Measurements from ENCODE around the gene HPCA. TPM values are rescaled to one million over a fixed set of nuclear protein-coding genes. Genes with fewer than 3 reads are reported as not detected.

Gene HPCA
- total RNA-seq, 1 donor from 2014 or later = not detected

DNA sequence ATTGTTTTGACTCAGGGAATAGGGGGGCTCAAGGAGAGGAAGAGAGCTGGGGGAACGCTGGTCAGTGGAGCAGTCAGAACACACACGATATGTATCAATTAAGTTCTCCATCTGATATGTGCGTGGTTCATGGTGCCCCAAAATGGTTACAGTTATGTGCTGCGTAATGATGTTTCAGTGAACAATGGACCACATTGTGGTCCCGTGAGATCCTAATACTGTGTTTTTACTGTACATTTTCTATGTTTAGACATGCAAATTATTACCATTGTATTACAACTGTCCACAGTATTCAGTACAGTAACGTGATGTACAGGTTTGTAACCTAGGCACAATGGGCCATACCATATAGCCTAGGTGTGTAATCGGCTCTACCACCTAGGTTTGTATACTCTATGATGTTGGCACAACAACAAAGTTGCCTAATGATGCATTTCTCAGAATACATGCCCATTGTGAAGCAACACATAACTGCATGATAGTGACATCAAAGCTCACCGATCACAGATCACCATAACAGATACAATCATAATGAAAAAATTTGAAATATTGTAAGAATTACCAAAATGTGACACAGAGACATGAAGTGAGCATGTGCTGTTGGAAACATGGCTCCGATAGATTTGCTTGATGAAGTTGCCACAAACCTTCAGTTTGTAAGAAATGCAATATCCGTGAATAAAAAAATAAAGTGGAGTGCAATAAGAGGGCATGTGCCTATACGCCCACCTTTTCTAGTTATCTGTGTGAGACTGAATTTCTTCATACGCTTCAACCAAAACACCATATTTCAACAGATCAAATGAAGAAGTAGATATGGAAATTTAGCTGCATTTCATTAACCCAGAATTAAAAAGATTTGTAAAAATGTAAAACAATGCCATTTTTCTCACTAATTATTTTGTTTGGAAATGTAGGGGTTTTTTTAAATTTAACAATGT lies 29.7 kb downstream of the HPCA start:
- no peak for DNase-seq
- intact Hi-C loops (cut with micrococcal nuclease) = no loop called here
- Histone ChIP-seq H3K27me3 (ENCODE audit: low read depth) (peaks cover 23% of the 10 kb centered on the region), H3K36me3 (no peaks in the 10 kb centered on the region), H3K4me3 (no peak overlapping the region), H3K27ac (replicated peaks) (no peak overlapping the region), H3K4me1 (peaks cover 6% of the 10 kb centered on the region), H3K9me3 (replicated peaks) (no peaks in the 10 kb centered on the region)
- TF ChIP-seq, protein P1, sequence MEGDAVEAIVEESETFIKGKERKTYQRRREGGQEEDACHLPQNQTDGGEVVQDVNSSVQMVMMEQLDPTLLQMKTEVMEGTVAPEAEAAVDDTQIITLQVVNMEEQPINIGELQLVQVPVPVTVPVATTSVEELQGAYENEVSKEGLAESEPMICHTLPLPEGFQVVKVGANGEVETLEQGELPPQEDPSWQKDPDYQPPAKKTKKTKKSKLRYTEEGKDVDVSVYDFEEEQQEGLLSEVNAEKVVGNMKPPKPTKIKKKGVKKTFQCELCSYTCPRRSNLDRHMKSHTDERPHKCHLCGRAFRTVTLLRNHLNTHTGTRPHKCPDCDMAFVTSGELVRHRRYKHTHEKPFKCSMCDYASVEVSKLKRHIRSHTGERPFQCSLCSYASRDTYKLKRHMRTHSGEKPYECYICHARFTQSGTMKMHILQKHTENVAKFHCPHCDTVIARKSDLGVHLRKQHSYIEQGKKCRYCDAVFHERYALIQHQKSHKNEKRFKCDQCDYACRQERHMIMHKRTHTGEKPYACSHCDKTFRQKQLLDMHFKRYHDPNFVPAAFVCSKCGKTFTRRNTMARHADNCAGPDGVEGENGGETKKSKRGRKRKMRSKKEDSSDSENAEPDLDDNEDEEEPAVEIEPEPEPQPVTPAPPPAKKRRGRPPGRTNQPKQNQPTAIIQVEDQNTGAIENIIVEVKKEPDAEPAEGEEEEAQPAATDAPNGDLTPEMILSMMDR (IDR thresholded peaks at IDR 0.05; ENCODE audit: borderline replicate concordance) = no peak

DNA sequence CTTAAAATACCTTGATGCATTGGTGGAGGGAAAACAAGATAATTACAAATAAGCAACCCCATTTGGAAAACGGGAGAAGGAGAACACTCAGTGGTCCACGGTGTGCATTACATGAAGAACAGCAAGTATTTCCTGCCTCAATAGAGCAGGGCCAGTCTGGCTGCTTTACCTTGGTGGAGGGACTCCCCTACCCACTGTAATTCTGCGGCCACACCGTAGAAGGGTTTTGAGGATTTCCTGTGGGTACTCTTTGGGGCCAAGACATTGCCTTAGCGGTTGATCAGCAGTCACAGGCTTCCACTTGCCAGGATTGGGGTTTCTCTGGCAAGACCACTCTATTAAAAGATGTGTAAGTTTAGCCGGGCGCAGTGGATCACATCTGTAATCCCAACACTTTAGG lies 31.2 kb downstream of the HPCA start:
- Histone ChIP-seq H3K27me3 (ENCODE audit: low read depth) (peaks cover 24% of the 10 kb centered on the region), H3K4me3 (no peak overlapping the region), H3K36me3 (no peaks in the 10 kb centered on the region), H3K4me1 (peaks cover 7% of the 10 kb centered on the region), H3K9me3 (replicated peaks) (no peaks in the 10 kb centered on the region), H3K27ac (replicated peaks) (no peak overlapping the region)
- intact Hi-C loops (cut with micrococcal nuclease) = no loop called here
- DNase-seq = no peak
- TF ChIP-seq, protein P1 (IDR thresholded peaks at IDR 0.05; ENCODE audit: borderline replicate concordance) = no peak

DNA sequence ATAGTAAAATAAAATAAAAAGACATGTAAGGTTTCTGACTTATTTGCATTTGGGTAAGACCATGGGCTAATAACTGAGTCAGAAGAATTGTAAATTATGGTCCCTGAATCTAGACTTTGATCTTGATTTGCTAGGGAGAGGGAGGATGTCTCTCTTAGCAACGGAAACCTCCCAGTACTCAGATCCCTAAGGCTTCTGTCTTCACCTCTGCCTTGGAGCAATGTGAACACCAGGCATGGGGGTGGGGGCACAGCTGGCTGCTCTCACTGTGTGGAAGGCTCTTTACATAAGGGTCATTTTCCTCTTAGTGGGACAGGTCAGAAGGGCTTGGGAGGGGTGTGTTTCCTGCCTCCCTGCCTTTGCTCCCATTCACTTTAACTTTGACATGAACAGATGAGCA lies 31.9 kb downstream of the HPCA start:
- intact Hi-C loops (cut with micrococcal nuclease) = no loop called here
- TF ChIP-seq, protein P1 (IDR thresholded peaks at IDR 0.05; ENCODE audit: borderline replicate concordance) = no peak
- peaks cover 29% of the 10 kb centered on the region for H3K27me3 ChIP-seq (ENCODE audit: low read depth)
- H3K36me3 ChIP-seq = no peaks in the 10 kb centered on the region
- peaks cover 7% of the 10 kb centered on the region for H3K4me1 ChIP-seq
- H3K9me3 ChIP-seq (replicated peaks) = no peaks in the 10 kb centered on the region
- no peak overlapping the region for H3K27ac ChIP-seq (replicated peaks)
- H3K4me3 ChIP-seq = no peak overlapping the region
- no peak for DNase-seq

DNA sequence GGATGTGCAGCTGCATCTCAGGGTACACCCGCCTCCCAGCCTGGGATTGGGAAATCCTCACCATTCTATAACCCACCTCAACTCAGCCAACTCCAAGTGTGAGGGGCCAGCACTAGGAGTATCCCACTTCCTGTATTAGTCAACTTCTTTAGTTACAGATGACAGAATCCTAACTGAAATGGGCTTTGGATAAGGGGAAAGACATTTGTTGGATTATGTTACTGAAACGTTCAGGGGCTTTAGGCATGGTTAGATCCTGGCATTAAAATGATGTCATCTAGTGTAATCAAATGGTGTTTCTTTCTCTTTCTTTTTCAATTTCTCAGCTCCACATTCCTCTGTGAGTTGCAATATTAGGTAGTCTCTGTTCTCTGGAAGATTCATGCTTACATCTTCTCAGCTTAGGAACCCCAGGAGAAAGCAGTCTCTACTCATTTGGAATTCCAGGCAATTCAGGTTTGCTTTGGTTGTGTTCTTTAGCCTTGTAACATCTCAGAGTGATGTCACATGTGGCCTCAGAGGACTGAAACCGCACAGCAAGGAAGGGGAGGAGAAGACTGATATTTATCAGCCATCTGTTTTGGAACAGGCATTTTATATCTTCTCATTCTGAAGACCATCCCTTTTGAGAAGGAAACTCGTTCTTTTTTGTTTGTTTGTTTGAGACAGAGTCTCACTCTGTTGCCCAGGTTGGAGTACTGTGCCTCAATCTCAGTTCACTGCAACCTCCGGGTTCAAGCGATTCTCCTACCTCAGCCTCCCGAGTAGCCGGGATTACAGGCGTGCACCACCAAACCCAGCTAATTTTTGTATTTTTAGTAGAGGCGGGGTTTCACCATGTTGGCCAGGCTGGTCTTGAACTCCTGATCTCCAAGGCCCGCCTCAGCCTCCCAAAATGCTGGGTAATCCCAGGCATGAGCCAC lies 33.8 kb downstream of the HPCA start:
- Histone ChIP-seq H3K27ac (replicated peaks) (no peak overlapping the region), H3K36me3 (no peaks in the 10 kb centered on the region), H3K27me3 (ENCODE audit: low read depth) (peaks cover 45% of the 10 kb centered on the region), H3K4me1 (peaks cover 13% of the 10 kb centered on the region), H3K9me3 (replicated peaks) (no peaks in the 10 kb centered on the region), H3K4me3 (no peak overlapping the region)
- TF ChIP-seq, protein P1 (IDR thresholded peaks at IDR 0.05; ENCODE audit: borderline replicate concordance) = no peak
- intact Hi-C loops (cut with micrococcal nuclease) = no loop called here
- no peak for DNase-seq

DNA sequence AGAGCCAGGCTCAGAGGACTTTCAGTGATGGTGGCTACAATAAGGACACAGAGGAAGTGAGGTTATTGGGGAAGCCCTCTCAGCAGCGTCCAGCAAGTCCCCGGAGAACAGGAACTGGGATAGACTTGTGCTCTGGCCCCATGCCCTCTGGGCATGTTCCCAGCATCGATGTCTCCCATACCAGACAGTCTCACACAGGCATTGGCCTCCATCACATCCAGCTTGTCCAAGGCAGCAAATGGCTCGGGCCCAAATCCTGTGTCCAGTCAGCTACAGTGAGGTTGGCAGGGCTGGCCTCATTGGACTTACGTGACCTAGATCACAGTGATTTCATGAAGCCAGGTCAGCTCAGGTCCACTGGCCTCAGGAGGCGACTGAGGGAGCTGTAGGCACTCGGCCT lies 34.5 kb downstream of the HPCA start:
- H3K4me1 ChIP-seq = peaks cover 21% of the 10 kb centered on the region
- no peaks in the 10 kb centered on the region for H3K9me3 ChIP-seq (replicated peaks)
- H3K36me3 ChIP-seq = no peaks in the 10 kb centered on the region
- H3K27me3 ChIP-seq (ENCODE audit: low read depth) = peaks cover 48% of the 10 kb centered on the region
- H3K4me3 ChIP-seq = no peak overlapping the region
- intact Hi-C loops (cut with micrococcal nuclease) = no loop called here
- TF ChIP-seq, protein P1 (IDR thresholded peaks at IDR 0.05; ENCODE audit: borderline replicate concordance) = no peak
- peak; percentile 67 for DNase-seq
- no peak overlapping the region for H3K27ac ChIP-seq (replicated peaks)
